H1 (cell line): ENCODE results near the gene ALK. TPM values are rescaled to one million over a fixed set of nuclear protein-coding genes. Genes with fewer than 3 reads are reported as not detected.

ENCODE experiments used
- CTCF ChIA-PET: fragments of 300-600 bp; sonication (Branson Sonifier 250); formaldehyde crosslinking; loops from one replicate; lab custom pipeline; 2021; ENCODE audit not compliant: partially characterized antibody; lab: Charles Lee
- POLR2A ChIA-PET: fragments of 300-600 bp; sonication (Branson Sonifier 250); formaldehyde crosslinking; loops from one replicate; lab custom pipeline; 2021; ENCODE audit warnings: inconsistent platforms; ENCODE audit not compliant: partially characterized antibody; lab: Charles Lee
- DNase-seq, 2 experiments: peaks; one replicate each; pipeline versions ENCODE4 v3.0.0 to v3.0.0-alpha.2; 2010 to 2022; ENCODE audit warnings: low spot score in 2 of 2, low read depth in 1 of 2, mixed read lengths in 1 of 2
- FAIRE-seq: peaks from 2 replicates; lab custom pipeline; 2011; peaks lifted over from hg19 to GRCh38; lab: Jason Lieb, UNC
- H2AFZ ChIP-seq: 2 replicates; pipeline ENCODE4 v1.8.1; 2012; ENCODE audit warnings: low read length, inconsistent platforms
- H2AK5ac ChIP-seq: 2 replicates; pipeline ENCODE4 v1.6.1; 2013; ENCODE audit warnings: low read depth, low read length
- H2BK120ac ChIP-seq: replicated peaks from 2 replicates; pipeline ENCODE3; 2013; ENCODE audit warnings: low read depth, low read length, inconsistent platforms
- H2BK12ac ChIP-seq: 2 replicates; pipeline ENCODE4 v1.6.1; 2013; ENCODE audit warnings: low read depth, low read length
- H2BK15ac ChIP-seq: 2 replicates; pipeline ENCODE4 v1.6.1; 2013; ENCODE audit warnings: low read length
- H2BK20ac ChIP-seq: 2 replicates; pipeline ENCODE4 v1.6.1; 2013; ENCODE audit warnings: low read length
- H2BK5ac ChIP-seq: 2 replicates; pipeline ENCODE4 v1.6.1; 2013; ENCODE audit warnings: low read depth, low read length
- H3K14ac ChIP-seq: 2 replicates; pipeline ENCODE4 v1.6.1; 2013; ENCODE audit warnings: inconsistent platforms; ENCODE audit not compliant: insufficient read length
- H3K18ac ChIP-seq: 2 replicates; pipeline ENCODE4 v1.6.1; 2013; ENCODE audit warnings: low read length; ENCODE audit errors: extremely low read depth
- H3K23ac ChIP-seq: 2 replicates; pipeline ENCODE4 v1.6.1; 2013; ENCODE audit warnings: inconsistent platforms; ENCODE audit not compliant: insufficient read length
- H3K23me2 ChIP-seq: 2 replicates; pipeline ENCODE4 v1.6.1; 2013; ENCODE audit warnings: low read depth, low read length
- H3K27ac ChIP-seq: 2 replicates; pipeline ENCODE4 v1.6.1; 2011; ENCODE audit warnings: low read depth, low read length, inconsistent platforms
- H3K27me3 ChIP-seq, 4 experiments: replicated peaks in 1 of 4; 1 replicate in 1 of 4; 2 replicates in 3 of 4; pipeline versions ENCODE4 v1.6.1 to v1.8.1; 2011 to 2013; ENCODE audit warnings: low read length in 3 of 4, mild to moderate bottlenecking in 3 of 4, inconsistent platforms in 2 of 4, mixed read lengths in 2 of 4, moderate library complexity in 1 of 4; ENCODE audit not compliant: control insufficient read depth in 3 of 4, insufficient read depth in 3 of 4; ENCODE audit errors: extremely low read depth in 1 of 4
- H3K36me3 ChIP-seq, 4 experiments: 2 replicates each; pipeline versions ENCODE4 v1.6.1 to v1.8.1; 2011 to 2013; ENCODE audit warnings: mild to moderate bottlenecking in 4 of 4, low read length in 3 of 4, moderate library complexity in 2 of 4, control low read depth in 1 of 4, inconsistent platforms in 1 of 4; ENCODE audit not compliant: insufficient read depth in 4 of 4, control insufficient read depth in 2 of 4
- H3K4ac ChIP-seq: replicated peaks from 2 replicates; pipeline ENCODE3; 2013; ENCODE audit warnings: low read length, low read depth, mixed read lengths, inconsistent platforms; ENCODE audit not compliant: insufficient read length
- H3K4me1 ChIP-seq, 4 experiments: replicated peaks in 1 of 4; 1 replicate in 1 of 4; 2 replicates in 3 of 4; pipeline versions ENCODE4 v1.6.1 to v1.8.1; 2011 to 2013; ENCODE audit warnings: low read length in 3 of 4, inconsistent platforms in 2 of 4, mixed read lengths in 1 of 4; ENCODE audit not compliant: insufficient read depth in 4 of 4, control insufficient read depth in 3 of 4
- H3K4me2 ChIP-seq, 2 experiments: 2 replicates each; pipeline versions ENCODE4 v1.6.1 to v1.8.1; 2011 to 2013; ENCODE audit warnings: low read depth in 2 of 2, low read length in 2 of 2, control low read depth in 1 of 2, inconsistent platforms in 1 of 2, mild to moderate bottlenecking in 1 of 2; ENCODE audit not compliant: insufficient read depth in 1 of 2
- H3K4me3 ChIP-seq, 4 experiments: fragments of 200-600, 300-600 bp in 1 of 4; sonication (generic), shearing (Covaris generic), sonication (Bioruptor Twin) in 1 of 4; 2 replicates each; pipeline versions ENCODE4 v1.5.1 to v1.8.1; 2011 to 2016; ENCODE audit warnings: low read length in 4 of 4, low read depth in 3 of 4, control low read depth in 2 of 4, inconsistent platforms in 2 of 4, mild to moderate bottlenecking in 2 of 4, mixed read lengths in 1 of 4, moderate library complexity in 1 of 4; ENCODE audit not compliant: insufficient read depth in 2 of 4; ENCODE audit errors: extremely low read depth in 1 of 4
- H3K56ac ChIP-seq: replicated peaks from 2 replicates; pipeline ENCODE3; 2013; ENCODE audit warnings: low read depth, mild to moderate bottlenecking, mixed read lengths, low read length, inconsistent platforms; ENCODE audit not compliant: insufficient read length
- H3K79me1 ChIP-seq: 2 replicates; pipeline ENCODE4 v1.6.1; 2013; ENCODE audit warnings: low read depth, low read length, control low read depth
- H3K79me2 ChIP-seq, 2 experiments: 2 replicates each; pipeline versions ENCODE4 v1.6.1 to v1.8.1; 2012 to 2013; ENCODE audit warnings: low read length in 2 of 2, mild to moderate bottlenecking in 2 of 2, inconsistent platforms in 1 of 2; ENCODE audit not compliant: insufficient read depth in 2 of 2, control insufficient read depth in 1 of 2
- H3K9ac ChIP-seq, 4 experiments: replicated peaks in 1 of 4; 1 replicate in 1 of 4; 2 replicates in 3 of 4; pipeline versions ENCODE4 v1.6.1 to v1.8.1; 2011 to 2013; ENCODE audit warnings: low read depth in 3 of 4, low read length in 3 of 4, control low read depth in 2 of 4, mild to moderate bottlenecking in 2 of 4, moderate library complexity in 2 of 4, inconsistent platforms in 1 of 4; ENCODE audit errors: extremely low read depth in 1 of 4
- H3K9me3 ChIP-seq, 2 experiments: 2 replicates each; pipeline versions ENCODE4 v1.6.1 to v1.8.1; 2012 to 2013; ENCODE audit warnings: mild to moderate bottlenecking in 2 of 2, moderate library complexity in 2 of 2, control low read depth in 1 of 2, inconsistent platforms in 1 of 2, low read depth in 1 of 2, low read length in 1 of 2, mixed read lengths in 1 of 2; ENCODE audit not compliant: insufficient read depth in 2 of 2
- H4K20me1 ChIP-seq, 2 experiments: replicated peaks in 1 of 2; 2 replicates each; pipeline versions ENCODE3 to v1.8.1; 2011 to 2013; ENCODE audit warnings: inconsistent platforms in 2 of 2, low read length in 2 of 2, mild to moderate bottlenecking in 1 of 2; ENCODE audit not compliant: insufficient read depth in 2 of 2, control insufficient read depth in 1 of 2
- H4K5ac ChIP-seq: 2 replicates; pipeline ENCODE4 v1.6.1; 2013; ENCODE audit warnings: low read length, low read depth, mixed read lengths, inconsistent platforms; ENCODE audit not compliant: insufficient read length
- H4K8ac ChIP-seq: 2 replicates; pipeline ENCODE4 v1.8.0; 2013; ENCODE audit warnings: mild to moderate bottlenecking, moderate library complexity, low read length, inconsistent platforms; ENCODE audit not compliant: insufficient read depth; ENCODE audit errors: extremely low read depth
- H4K91ac ChIP-seq: replicated peaks from 2 replicates; pipeline ENCODE3; 2013; ENCODE audit warnings: low read length, mixed read lengths, inconsistent platforms; ENCODE audit not compliant: insufficient read length
- BACH1 ChIP-seq: IDR thresholded peaks from 2 replicates; pipeline ENCODE4 v1.6.1; 2012; ENCODE audit warnings: low read length, improper control_type of control experiment
- BCL11A ChIP-seq, 2 experiments: IDR thresholded peaks; one replicate each; pipeline ENCODE4 v1.6.1; 2011; ENCODE audit warnings: low read depth in 2 of 2, low read length in 2 of 2, mild to moderate bottlenecking in 2 of 2
- CEBPB ChIP-seq: IDR thresholded peaks from 2 replicates; pipeline ENCODE4 v1.6.1; 2012; ENCODE audit warnings: low read depth, low read length
- CHD1 ChIP-seq: IDR thresholded peaks from 2 replicates; pipeline ENCODE4 v1.6.1; 2012; ENCODE audit warnings: low read depth, low read length, improper control_type of control experiment
- CTBP2 ChIP-seq: IDR thresholded peaks from 2 replicates; pipeline ENCODE4 v1.7.0; 2011; ENCODE audit warnings: borderline replicate concordance, mild to moderate bottlenecking, moderate library complexity, mixed read lengths, low read length; ENCODE audit not compliant: insufficient read depth, insufficient read length
- EZH2 ChIP-seq: fragments of 200-600 bp; sonication (generic); IDR thresholded peaks from 2 replicates; pipeline ENCODE4 v1.7.1; 2012; ENCODE audit warnings: low read depth, mild to moderate bottlenecking, moderate library complexity, low read length, inconsistent platforms; ENCODE audit not compliant: severe bottlenecking
- JUN ChIP-seq: IDR thresholded peaks from 2 replicates; pipeline ENCODE4 v1.6.1; 2011; ENCODE audit warnings: low read depth, mild to moderate bottlenecking, improper control_type of control experiment, low read length
- KDM1A ChIP-seq: fragments of 200-600, 300-600 bp; sonication (generic); IDR thresholded peaks from 2 replicates; pipeline ENCODE4 v1.7.1; 2016; ENCODE audit warnings: mild to moderate bottlenecking, low read length, borderline replicate concordance
- KDM4A ChIP-seq: IDR thresholded peaks from one replicate; pipeline ENCODE4 v1.7.1; 2012; ENCODE audit warnings: low read depth, mild to moderate bottlenecking, moderate library complexity, low read length, inconsistent platforms; ENCODE audit not compliant: severe bottlenecking
- POLR2A ChIP-seq, 2 experiments: IDR thresholded peaks; 1 replicate in 1 of 2; 2 replicates in 1 of 2; pipeline ENCODE4 v1.6.1; 2011; ENCODE audit warnings: low read depth in 2 of 2, low read length in 2 of 2, mild to moderate bottlenecking in 2 of 2; ENCODE audit errors: control extremely low read depth in 1 of 2
- RBBP5 ChIP-seq: IDR thresholded peaks from 2 replicates; pipeline ENCODE4 v1.7.1; 2012; ENCODE audit warnings: low read depth, mild to moderate bottlenecking, inconsistent platforms, low read length, moderate library complexity, borderline replicate concordance
- SIX5 ChIP-seq: IDR thresholded peaks from 2 replicates; pipeline ENCODE4 v1.6.1; 2011; ENCODE audit warnings: mild to moderate bottlenecking, low read depth, low read length
- TCF12 ChIP-seq: IDR thresholded peaks from 2 replicates; pipeline ENCODE4 v1.6.1; 2011; ENCODE audit warnings: low read depth, mild to moderate bottlenecking, low read length
- WGBS, 2 experiments: shearing (Covaris generic) in 1 of 2; methylation state at CpG; one replicate each; pipeline versions ENCODE4 v1.1.6 to v1.1.7; 2013 to 2015; ENCODE audit warnings: low lambda C conversion rate in 2 of 2, mixed read lengths in 2 of 2, inconsistent platforms in 1 of 2, low coverage in 1 of 2, missing lambda C conversion rate in 1 of 2; ENCODE audit not compliant: insufficient replicate concordance in 2 of 2, insufficient coverage in 1 of 2, insufficient read length in 1 of 2; ENCODE audit errors: extremely low coverage in 1 of 2, missing lambda C conversion rate in 1 of 2; 5-methylcytosine and 5-hydroxymethylcytosine counted together
- polyA plus RNA-seq, 7 experiments: library from polyadenylated mRNA; depleted of rRNA in 3 of 7; stranded (reverse) in 5 of 7; unstranded in 2 of 7; fragments of >200 nt in 5 of 7; fragments of 200-250 nt in 2 of 7; gene quantifications; 1 replicate in 5 of 7; 2 replicates in 1 of 7; 4 replicates in 1 of 7; pipeline versions ENCODE4 v1.2.1 to v1.2.3, GENCODE V29; 2011 to 2013; ENCODE audit warnings: missing spikeins in 2 of 7, mixed read lengths in 2 of 7
- total RNA-seq: library from RNA; stranded (reverse); fragmentation: NEBNext Ultra II Directional; extraction: Animal tissue kit (Norgen Biotek cat#: 25700); gene quantifications from 2 replicates; pipeline ENCODE4 v1.2.1, GENCODE V29; 2021

The ALK gene
- total and polyA plus RNA-seq, 2 of the 8 experiments (the other 6 are each of a cell fraction or from before 2014, with no cell fraction given) = 0.02 to 0.09 TPM

DNA sequence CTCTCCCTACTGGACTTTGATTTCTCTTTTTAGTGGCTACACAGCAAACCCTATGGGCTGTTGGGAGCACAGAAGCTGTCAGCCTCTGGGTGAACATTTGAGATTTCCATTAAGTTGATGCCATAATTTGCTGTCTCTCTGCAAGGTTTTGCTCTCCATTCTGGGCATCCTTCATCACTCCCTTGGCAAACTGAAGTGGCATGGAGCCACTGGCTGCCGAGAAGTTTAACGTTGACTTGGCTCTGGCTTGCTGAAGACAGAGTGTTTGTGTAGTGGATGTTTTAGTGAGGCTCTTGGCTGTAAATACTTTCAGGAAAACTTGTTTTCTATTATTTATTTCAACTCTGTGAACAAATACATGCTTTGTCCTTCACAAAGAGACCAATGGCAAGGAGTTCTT, 91.5 kb downstream of the ALK start:
- H4K20me1 ChIP-seq = no peaks in the 10 kb centered on the region
- no peak overlapping the region for H2BK15ac ChIP-seq
- no peak overlapping the region for H3K4me2 ChIP-seq
- ChIA-PET POLR2A (no interaction called here), CTCF (no interaction called here)
- H4K8ac ChIP-seq = no peak overlapping the region
- no peaks in the 10 kb centered on the region for H3K79me1 ChIP-seq
- H3K36me3 ChIP-seq = no peaks in the 10 kb centered on the region
- no peak overlapping the region for H2AFZ ChIP-seq
- H3K9ac ChIP-seq = no peak overlapping the region
- no peak overlapping the region for H3K23ac ChIP-seq
- H3K4ac ChIP-seq = no peak overlapping the region
- H3K14ac ChIP-seq = no peak overlapping the region
- H3K23me2 ChIP-seq = no peaks in the 10 kb centered on the region
- WGBS, 2 experiments = 88% methylated on average over 2 of the region's 2 CpGs; no CpG with 5 or more reads in 1 of the 2 experiments
- H2BK20ac ChIP-seq = no peak overlapping the region
- no peak overlapping the region for H2BK5ac ChIP-seq
- no peak overlapping the region for H4K91ac ChIP-seq
- H3K27me3 ChIP-seq = no peaks in the 10 kb centered on the region
- H3K79me2 ChIP-seq = no peaks in the 10 kb centered on the region
- no peak overlapping the region for H2BK12ac ChIP-seq
- H4K5ac ChIP-seq = no peak overlapping the region
- H2AK5ac ChIP-seq = no peak overlapping the region
- H3K56ac ChIP-seq = no peak overlapping the region
- DNase-seq (no peak), FAIRE-seq (no peak)
- no peaks in the 10 kb centered on the region; a peak in 1 of 4 replicates for H3K9me3 ChIP-seq
- H3K27ac ChIP-seq = no peak overlapping the region
- TF ChIP-seq RBBP5 (no peak), EZH2 (no peak), TCF12 (no peak), BACH1 (no peak), CHD1 (no peak), KDM4A (no peak), SIX5 (no peak), CEBPB (no peak), JUN (no peak), KDM1A (no peak), BCL11A (IDR thresholded peaks at IDR 0.05; ENCODE audit: low read depth in 2 of 2, low read length in 2 of 2) (no peak), CTBP2 (no peak), POLR2A (IDR thresholded peaks at IDR 0.05; ENCODE audit: control extremely low read depth in 1 of 2, low read depth in 2 of 2, low read length in 2 of 2) (no peak)
- H2BK120ac ChIP-seq = no peak overlapping the region
- H3K4me3 ChIP-seq = no peak overlapping the region
- H3K4me1 ChIP-seq = no peaks in the 10 kb centered on the region
- H3K18ac ChIP-seq = no peak overlapping the region
